ENCODE measurements around the gene AFG1L. TPM values are rescaled to one million over a fixed set of nuclear protein-coding genes. Genes with fewer than 3 reads are reported as not detected.
"Not testable (repeated sequence)": the region's sequence is repeated elsewhere in the genome, so short reads cannot be mapped to it uniquely, and the experiment has no call there.

The AFG1L gene
- 4.0 TPM for polyA plus RNA-seq (2013, experiment 1 of 2; ENCODE audit: insufficient read length)
- 3.8 TPM for polyA plus RNA-seq (2013, experiment 2 of 2; ENCODE audit: insufficient read length)

- peak; percentile 91 for DNase-seq
These were observed at the start of gene AFG1L for GRCh38 chr6:108294727-108295625. TSS of gene AFG1L (plus strand) at chr6:108295054. CDS start at chr6:108295080, 26 bp downstream.

DNA sequence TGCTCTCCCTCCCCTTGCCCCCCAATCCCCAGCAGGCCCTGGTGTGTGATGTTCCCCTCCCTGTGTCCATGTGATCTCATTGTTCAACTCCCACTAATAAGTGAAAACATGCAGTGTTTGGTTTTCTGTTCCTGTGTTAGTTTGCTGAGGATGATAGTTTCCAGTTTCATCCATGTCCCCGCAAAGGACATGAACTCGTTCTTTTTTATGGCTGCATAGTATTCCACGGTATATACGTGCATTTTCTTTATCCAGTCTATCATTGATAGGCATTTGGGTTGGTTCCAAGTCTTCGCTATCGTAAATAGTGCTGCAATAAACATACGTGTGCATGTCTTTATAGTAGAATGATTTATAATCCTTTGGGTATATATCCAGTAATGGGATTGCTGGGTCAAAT, 49.8 kb upstream of the AFG1L start:
- not testable (repeated sequence) for DNase-seq

DNA sequence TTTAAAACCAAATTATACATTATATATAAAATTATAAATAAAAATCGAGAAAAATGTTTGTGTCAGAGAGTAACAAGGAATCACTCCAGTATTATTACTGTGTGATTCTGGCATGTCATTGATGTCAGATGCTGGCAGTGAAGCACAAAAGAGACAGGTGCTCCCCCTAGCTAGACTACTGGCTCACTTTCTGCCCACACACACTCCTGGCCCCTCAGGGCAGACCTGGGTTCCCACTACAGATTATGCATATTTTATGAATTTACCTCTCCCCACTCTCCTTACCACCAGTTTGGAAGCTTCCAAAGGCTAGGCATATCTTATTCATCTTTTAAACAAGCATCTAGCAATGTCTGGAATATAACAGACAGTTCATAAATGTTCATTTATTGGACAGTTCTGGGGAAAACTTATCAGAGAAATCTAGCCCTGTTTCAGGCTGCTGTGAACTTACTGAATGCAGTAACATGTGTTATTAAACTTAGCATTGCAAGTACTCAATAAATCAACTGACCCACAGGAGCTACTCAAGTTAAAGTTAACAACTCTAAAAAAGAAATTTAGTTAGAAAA, 46.8 kb upstream of the AFG1L start:
- DNase-seq: no peak

- DNase-seq: peak; percentile 6
These were observed 44.5 kb upstream of the AFG1L start for GRCh38 chr6:108250240-108250866.

- no peak for DNase-seq
These were observed 43.6 kb upstream of the AFG1L start for GRCh38 chr6:108251252-108251651.

DNA sequence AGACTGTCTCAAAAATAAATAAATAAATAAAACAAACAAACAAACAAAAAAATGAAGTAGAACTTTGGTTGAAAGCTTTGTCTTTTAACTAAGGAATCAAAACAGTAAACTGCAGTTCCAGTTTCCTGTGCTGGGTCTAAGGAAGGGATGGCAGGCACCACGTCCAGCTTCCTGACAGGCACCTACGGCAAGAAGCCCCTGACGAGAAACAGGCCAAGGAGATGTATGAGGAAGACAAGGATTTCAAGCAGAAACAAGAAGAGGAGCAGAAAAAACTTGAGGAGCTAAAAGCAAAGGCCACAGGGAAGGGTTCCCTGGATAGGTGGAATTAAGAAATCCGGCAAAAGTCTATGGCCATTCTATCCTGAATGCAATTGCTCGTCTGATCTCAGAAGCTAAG, 42.8 kb upstream of the AFG1L start:
- no peak for DNase-seq

DNA sequence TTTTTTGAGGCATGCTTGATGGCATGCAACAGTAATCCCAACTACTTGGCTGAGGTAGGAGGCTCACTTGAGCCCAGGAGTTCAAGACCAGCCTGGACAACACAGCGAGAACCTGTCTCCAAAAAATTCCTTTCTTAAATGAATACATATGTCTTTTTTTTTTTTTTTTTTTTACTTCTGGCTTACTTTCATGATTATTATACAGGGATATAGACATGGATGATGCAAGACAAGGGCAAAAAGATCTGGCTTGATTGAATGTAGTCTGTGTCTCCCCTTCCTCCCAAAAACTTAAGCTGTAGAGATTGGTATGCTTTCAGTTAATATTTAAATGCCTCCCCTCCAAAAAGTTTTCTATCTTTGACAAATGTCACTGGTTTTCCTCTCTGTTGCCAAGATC, 41.6 kb upstream of the AFG1L start:
- peak; percentile 42 for DNase-seq

- no peak for DNase-seq
These were observed 40.1 kb upstream of the AFG1L start for GRCh38 chr6:108254433-108255410.

DNA sequence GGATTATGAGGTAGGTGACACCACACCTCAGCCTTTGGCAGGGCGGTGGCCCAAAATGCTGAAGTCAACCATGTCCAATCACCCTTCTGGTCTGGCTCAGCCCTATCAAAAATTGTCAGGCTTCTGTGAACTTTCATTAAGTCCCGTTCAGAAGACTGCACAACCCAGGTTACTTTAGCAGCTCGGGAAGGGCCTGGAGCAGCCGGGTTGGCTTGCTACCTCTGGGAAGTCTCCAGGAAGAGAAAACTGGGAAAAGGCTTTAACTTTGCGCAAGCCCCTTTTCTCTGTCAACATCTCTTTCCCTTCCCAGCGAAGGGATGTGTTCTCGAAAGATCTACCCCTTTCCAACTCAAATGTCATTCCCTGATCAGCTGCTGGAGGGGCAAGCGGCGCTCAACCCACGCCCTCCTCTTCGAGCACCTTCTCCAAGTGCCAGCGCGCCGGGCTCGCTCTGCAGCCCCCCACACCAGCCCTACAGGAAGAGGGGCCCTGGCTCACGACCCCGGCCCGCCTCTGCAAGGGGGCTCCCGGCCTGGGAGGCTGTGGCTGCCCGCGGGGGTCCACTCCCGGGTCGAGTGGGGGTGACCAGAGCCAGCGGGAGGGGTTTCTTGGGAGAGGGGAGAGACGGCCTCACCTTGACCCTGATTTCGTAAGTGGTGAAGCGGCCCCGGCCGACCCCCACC, 34.6 kb upstream of the AFG1L start:
- DNase-seq: peak; percentile 33

DNA sequence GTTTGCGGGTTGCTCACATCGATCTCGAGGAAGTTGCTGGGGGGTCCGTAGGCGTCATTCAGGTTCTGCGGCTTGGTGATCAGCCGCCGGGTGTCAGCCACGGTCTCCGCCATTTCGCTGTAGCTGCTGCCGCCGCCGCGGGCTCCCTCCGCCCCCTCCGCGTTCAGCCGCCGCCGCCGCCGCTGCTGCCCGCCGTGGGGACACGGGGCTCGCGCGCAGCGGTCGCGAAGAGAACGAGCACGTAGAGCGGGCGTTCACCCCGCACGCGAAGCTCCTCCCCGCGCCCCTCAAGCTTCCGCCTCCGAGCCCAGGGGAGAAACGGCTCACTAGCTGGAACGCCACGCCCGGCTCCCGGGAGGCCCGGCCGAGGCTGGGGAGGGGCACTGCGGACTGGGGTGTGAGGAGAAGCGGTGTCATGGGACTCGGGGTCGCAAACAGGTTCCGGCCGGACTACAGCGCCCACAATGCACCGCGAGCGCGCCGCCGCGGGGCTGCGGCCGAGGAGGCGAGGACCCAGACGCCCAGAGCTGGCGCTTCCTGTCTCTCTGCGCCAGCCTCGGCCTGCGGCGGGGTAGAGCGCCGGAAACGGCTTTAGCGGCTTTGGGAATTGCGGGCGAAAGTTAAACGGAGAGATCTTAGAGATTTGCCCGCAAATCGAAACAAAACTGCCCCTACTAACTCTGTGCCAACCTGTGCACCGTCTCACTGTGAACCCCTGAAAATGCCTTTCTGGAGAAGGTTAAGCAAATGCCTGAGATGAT, 33.9 kb upstream of the AFG1L start, which contains the start of gene SNX3:
SNX3 (minus strand) TSS at position 232 of the 761 bp plus-strand sequence; CDS start at position 113, 119 bp downstream.
- peak; percentile 97 for DNase-seq

GRCh38 chr6:108263371-108263770, 31.5 kb upstream of the AFG1L start:
- DNase-seq: no peak

DNA sequence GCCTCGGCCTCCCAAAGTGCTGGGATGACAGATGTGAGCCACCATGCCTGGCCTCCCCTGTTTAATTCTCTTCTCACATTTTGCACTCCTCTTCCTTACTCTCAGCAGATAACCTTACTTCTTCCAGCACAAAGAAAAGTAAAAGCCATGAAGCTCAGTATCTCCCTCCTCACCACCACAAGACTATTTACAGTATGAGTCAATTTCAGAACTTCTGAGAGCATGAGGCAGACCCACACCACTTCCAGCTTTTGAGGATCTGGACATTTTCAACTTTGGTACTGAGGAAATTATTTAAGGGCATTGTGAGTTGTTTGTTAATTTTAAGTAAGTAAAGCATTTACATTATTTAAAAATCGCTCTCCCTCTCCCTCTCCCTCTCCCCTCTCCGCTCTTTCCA, 26.0 kb upstream of the AFG1L start:
- DNase-seq: no peak

DNA sequence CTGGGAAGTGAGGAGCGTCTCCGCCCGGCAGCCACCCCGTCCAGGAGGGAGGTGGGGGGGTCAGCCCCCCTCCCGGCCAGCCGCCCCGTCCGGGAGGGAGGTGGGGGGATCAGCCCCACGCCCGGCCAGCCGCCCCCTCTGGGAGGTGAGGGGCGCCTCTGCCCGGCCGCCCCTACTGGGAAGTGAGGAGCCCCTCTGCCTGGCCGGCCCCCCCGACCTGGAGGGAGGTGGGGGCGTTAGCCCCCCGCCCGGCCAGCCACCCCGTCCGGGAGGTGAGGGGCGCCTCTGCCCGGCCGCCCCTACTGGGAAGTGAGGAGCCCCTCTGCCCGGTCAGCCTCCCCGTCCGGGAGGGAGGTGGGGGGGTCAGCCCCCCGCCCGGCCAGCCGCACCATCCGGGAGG, 24.9 kb upstream of the AFG1L start:
- not testable (repeated sequence) for DNase-seq

- DNase-seq: no peak
These were observed 20.3 kb upstream of the AFG1L start for GRCh38 chr6:108274546-108274945.

- no peak for DNase-seq
These were observed 18.9 kb upstream of the AFG1L start for GRCh38 chr6:108275976-108276375.

- peak; percentile 9 for DNase-seq
These were observed 17.6 kb upstream of the AFG1L start for GRCh38 chr6:108277295-108277694.

DNA sequence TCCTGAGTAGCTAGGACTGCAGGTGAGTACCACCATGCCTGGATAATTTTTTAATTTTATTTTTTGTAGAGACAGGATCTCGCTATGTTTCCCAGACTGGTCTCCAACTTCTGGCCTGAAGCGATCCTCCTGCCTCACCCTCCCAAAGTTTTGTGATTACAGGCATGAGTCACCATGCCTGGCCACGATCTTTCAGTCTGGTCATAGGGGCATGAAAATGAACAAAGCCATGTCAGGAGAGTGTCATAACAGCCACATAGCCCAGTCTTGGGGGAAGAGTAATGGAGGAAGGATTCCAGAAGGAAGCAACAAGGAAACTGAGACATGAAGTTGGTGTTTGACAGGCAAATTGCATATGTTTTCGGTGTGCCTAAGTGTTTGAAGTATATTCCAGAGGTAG, 17.0 kb upstream of the AFG1L start:
- DNase-seq: no peak

DNA sequence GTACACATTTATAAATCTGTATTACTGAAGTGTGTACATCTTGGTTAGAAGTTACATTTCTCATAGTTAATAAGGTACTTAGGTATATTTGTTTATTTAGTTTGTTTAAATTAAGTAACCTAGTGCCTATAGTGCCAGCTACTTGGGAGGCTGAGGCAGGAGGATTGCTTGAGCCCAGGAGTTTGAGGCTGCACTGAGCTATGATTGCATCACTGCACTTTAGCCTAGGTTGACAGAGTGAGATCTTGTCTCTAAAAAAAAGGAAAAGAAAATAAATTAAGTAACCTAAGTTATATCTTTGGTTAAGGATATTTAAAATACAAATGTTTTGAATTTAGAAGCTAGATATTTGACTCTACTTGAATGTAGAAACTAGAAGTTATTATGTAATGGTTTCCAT, 9.5 kb upstream of the AFG1L start:
- no peak for DNase-seq

GRCh38 chr6:108286366-108286765, 8.5 kb upstream of the AFG1L start:
- no peak for DNase-seq

- DNase-seq: no peak
These were observed 7.5 kb upstream of the AFG1L start for GRCh38 chr6:108287373-108287772.

GRCh38 chr6:108288742-108289141, 6.1 kb upstream of the AFG1L start:
- no peak for DNase-seq

Measured in fibroblast of skin of scalp (primary cell).